Liver (tissue), 9 donors: ENCODE data around the gene GP1BB. TPM values are rescaled to one million over a fixed set of nuclear protein-coding genes. Genes with fewer than 3 reads are reported as not detected.

ENCODE experiments used
- DNase-seq: peaks from one replicate; pipeline ENCODE4 v3.0.0-alpha.2; 2017; ENCODE audit warnings: low spot score
- H3K27ac ChIP-seq, 2 donors: one replicate each; pipeline ENCODE4 v1.7.0; 2013; ENCODE audit warnings: inconsistent platforms in 2 of 2, low read length in 2 of 2, control low read depth in 1 of 2, low read depth in 1 of 2, mild to moderate bottlenecking in 1 of 2
- H3K27me3 ChIP-seq, 4 donors: one replicate each; pipeline versions ENCODE4 v1.6.1 to v1.7.0; 2013; ENCODE audit warnings: low read length in 3 of 4, inconsistent platforms in 1 of 4, mild to moderate bottlenecking in 1 of 4, moderate library complexity in 1 of 4; ENCODE audit not compliant: control insufficient read depth in 4 of 4, insufficient read depth in 4 of 4
- H3K36me3 ChIP-seq, 4 donors: one replicate each; pipeline versions ENCODE4 v1.6.1 to v1.7.0; 2013; ENCODE audit warnings: low read length in 3 of 4, mild to moderate bottlenecking in 3 of 4, low read depth in 1 of 4, moderate library complexity in 1 of 4; ENCODE audit not compliant: control insufficient read depth in 4 of 4, insufficient read depth in 3 of 4
- H3K4me1 ChIP-seq, 4 donors: one replicate each; pipeline versions ENCODE4 v1.6.1 to v1.7.0; 2013; ENCODE audit warnings: low read length in 3 of 4, mild to moderate bottlenecking in 3 of 4, moderate library complexity in 1 of 4; ENCODE audit not compliant: control insufficient read depth in 4 of 4, insufficient read depth in 4 of 4
- H3K4me3 ChIP-seq, 3 donors: one replicate each; pipeline versions ENCODE4 v1.6.1 to v1.7.0; 2013; ENCODE audit warnings: low read length in 3 of 3, control low read depth in 1 of 3, low read depth in 1 of 3, mild to moderate bottlenecking in 1 of 3
- H3K9ac ChIP-seq, 2 donors: one replicate each; pipeline ENCODE4 v1.7.0; 2013; ENCODE audit warnings: low read length in 2 of 2, mild to moderate bottlenecking in 2 of 2, moderate library complexity in 2 of 2, control low read depth in 1 of 2, low read depth in 1 of 2
- H3K9me3 ChIP-seq, 4 donors: one replicate each; pipeline versions ENCODE4 v1.6.1 to v1.7.0; 2013; ENCODE audit warnings: low read length in 3 of 4; ENCODE audit not compliant: control insufficient read depth in 4 of 4
- EGR1 ChIP-seq, 2 donors: IDR thresholded peaks; 2 replicates each; pipeline ENCODE4 v1.6.1; 2016 to 2018; ENCODE audit warnings: antibody characterized with exemption in 2 of 2, low read depth in 2 of 2
- FOXA2 ChIP-seq: IDR thresholded peaks from 2 replicates; pipeline ENCODE4 v1.6.1; 2016; ENCODE audit warnings: antibody characterized with exemption
- GABPA ChIP-seq, 2 donors: IDR thresholded peaks in 1 of 2; conservative IDR thresholded peaks in 1 of 2; 2 replicates each; pipeline ENCODE4 v1.6.1; 2016; ENCODE audit warnings: antibody characterized with exemption in 2 of 2, mild to moderate bottlenecking in 1 of 2, moderate library complexity in 1 of 2
- HNF4A ChIP-seq, 2 donors: conservative IDR thresholded peaks; 2 replicates each; pipeline ENCODE4 v1.6.1; 2016; ENCODE audit warnings: antibody characterized with exemption in 2 of 2, mild to moderate bottlenecking in 2 of 2
- JUND ChIP-seq, 2 donors: IDR thresholded peaks; 2 replicates each; pipeline ENCODE4 v1.6.1; 2016; ENCODE audit warnings: antibody characterized with exemption in 2 of 2
- NR2F2 ChIP-seq: IDR thresholded peaks from 2 replicates; pipeline ENCODE4 v1.6.1; 2016; ENCODE audit warnings: antibody characterized with exemption
- RAD21 ChIP-seq, 2 donors: IDR thresholded peaks; 2 replicates each; pipeline ENCODE4 v1.6.1; 2016; ENCODE audit warnings: antibody characterized with exemption in 2 of 2, mild to moderate bottlenecking in 2 of 2
- SP1 ChIP-seq: IDR thresholded peaks from 2 replicates; pipeline ENCODE4 v1.6.1; 2018; ENCODE audit warnings: antibody characterized with exemption, mild to moderate bottlenecking
- YY1 ChIP-seq: IDR thresholded peaks from 2 replicates; pipeline ENCODE4 v1.6.1; 2016; ENCODE audit warnings: antibody characterized with exemption, mild to moderate bottlenecking
- WGBS: extraction: QIAGEN DNeasy Blood & Tissue Kit; methylation state at CpG from one replicate; pipeline ENCODE4 v1.1.7; 2013; 5-methylcytosine and 5-hydroxymethylcytosine counted together
- polyA plus RNA-seq, 2 donors: library from polyadenylated mRNA; stranded (reverse) in 1 of 2; unstranded in 1 of 2; fragments of 200-250 nt in 1 of 2; fragments of >200 nt in 1 of 2; fragmentation: Nextera tagmentation in 1 of 2; extraction: Ambion mirVana in 1 of 2; gene quantifications; one replicate each; pipeline versions ENCODE4 v1.2.1 to v1.2.3, GENCODE V29; 2013 to 2015
- total RNA-seq, 2 donors: library from RNA; depleted of rRNA; stranded (reverse); fragments of >200 nt; gene quantifications; one replicate each; pipeline ENCODE4 v1.2.3, GENCODE V29; 2014
- TF ChIP-seq, protein P1 (sequence below): IDR thresholded peaks from 2 replicates; pipeline ENCODE4 v1.6.1; 2016; ENCODE audit warnings: antibody characterized with exemption
- TF ChIP-seq, protein P2 (sequence below): IDR thresholded peaks from 2 replicates; pipeline ENCODE4 v1.6.1; 2016; ENCODE audit warnings: antibody characterized with exemption, mild to moderate bottlenecking
- TF ChIP-seq, protein P3 (sequence below): IDR thresholded peaks from 2 replicates; pipeline ENCODE4 v1.6.1; 2016; ENCODE audit warnings: antibody characterized with exemption
- TF ChIP-seq, protein P4 (sequence below): fragments of 150-350 bp; IDR thresholded peaks from 2 replicates; pipeline ENCODE4 v1.5.1; 2017; ENCODE audit warnings: improper control_type of control experiment, low read depth, low read length; ENCODE audit not compliant: missing input control
- TF ChIP-seq, protein P5 (sequence below): IDR thresholded peaks from 2 replicates; pipeline ENCODE4 v1.6.1; 2016; ENCODE audit warnings: antibody characterized with exemption
- donor health status: healthy.
- donor health status: healthy.
- donor health status: healthy.
- donor health status: healthy.
- donor health status: healthy.

Gene GP1BB
- total and polyA plus RNA-seq, 4 donors, result 0.38 to 5.7 (median 0.51) TPM; not detected in 1

DNA sequence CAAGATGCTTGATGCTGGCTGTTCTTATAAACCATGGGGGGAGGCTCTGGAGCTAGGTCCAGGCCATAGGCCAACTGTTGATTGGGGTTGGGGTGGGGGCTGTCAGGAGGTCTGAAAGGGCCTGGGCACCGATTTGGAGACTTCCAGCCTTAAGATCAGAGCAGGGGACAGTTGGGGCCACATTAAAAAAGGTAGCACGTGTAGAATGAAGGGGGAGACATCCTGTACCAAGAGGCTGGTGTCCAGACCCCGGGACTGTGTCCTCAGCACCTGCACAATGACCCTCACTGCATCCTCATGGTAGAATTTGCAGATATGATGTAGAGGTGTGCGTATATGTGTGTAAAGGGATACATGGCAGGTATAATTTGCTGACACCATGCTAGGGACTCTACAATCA is 24.8 kb downstream of the GP1BB start:
- Histone ChIP-seq H3K4me1 (no peaks in the 10 kb centered on the region), H3K36me3 (no peaks in the 10 kb centered on the region), H3K27me3 (peaks cover 0 to 2% (median 2%) of the 10 kb centered on the region in 4 donors), H3K27ac (no peak overlapping the region), H3K4me3 (no peak overlapping the region), H3K9me3 (no peaks in the 10 kb centered on the region), H3K9ac (no peak overlapping the region)
- no peak for DNase-seq
- 73% methylated on average over 4 of the region's 4 CpGs for WGBS
- TF ChIP-seq RAD21 (IDR thresholded peaks at IDR 0.05) (no peak), YY1 (no peak)

DNA sequence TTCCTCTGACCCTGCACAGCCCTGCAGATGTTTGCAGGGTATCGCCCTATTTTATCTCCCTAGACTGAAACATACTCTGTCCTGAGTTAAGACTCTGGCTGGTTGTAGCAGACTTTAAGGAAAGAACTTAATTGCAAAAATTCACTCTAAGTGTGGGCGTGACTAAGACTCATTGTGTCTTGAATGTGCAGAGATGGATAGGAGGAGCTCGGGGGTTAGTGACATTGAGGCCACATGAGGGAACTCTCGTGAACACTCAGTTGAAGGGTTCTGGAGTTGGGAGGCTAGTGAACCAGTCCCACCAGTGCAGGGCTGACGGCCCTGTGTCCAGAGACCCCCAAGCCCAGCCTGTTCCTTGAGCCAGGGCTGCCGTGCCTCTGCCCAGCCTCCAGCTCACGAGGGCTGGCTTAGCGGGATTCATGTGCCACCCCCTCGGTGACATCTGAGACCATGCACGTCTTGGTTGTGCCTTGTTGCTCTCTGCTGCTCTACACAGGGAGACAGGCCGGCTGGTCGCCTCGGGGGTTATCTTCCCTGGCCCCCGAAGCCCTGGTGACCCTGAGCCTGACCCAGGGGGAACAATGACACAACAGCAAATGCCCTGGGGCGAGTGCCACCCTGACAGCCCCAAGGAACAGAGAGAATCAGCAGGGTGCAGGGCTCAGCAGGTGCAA is 25.8 kb downstream of the GP1BB start:
- H3K9me3 ChIP-seq, result no peaks in the 10 kb centered on the region
- DNase-seq, result no peak
- WGBS, result 63% methylated on average over 15 of the region's 15 CpGs
- H3K36me3 ChIP-seq, result no peaks in the 10 kb centered on the region
- TF ChIP-seq, protein P1, sequence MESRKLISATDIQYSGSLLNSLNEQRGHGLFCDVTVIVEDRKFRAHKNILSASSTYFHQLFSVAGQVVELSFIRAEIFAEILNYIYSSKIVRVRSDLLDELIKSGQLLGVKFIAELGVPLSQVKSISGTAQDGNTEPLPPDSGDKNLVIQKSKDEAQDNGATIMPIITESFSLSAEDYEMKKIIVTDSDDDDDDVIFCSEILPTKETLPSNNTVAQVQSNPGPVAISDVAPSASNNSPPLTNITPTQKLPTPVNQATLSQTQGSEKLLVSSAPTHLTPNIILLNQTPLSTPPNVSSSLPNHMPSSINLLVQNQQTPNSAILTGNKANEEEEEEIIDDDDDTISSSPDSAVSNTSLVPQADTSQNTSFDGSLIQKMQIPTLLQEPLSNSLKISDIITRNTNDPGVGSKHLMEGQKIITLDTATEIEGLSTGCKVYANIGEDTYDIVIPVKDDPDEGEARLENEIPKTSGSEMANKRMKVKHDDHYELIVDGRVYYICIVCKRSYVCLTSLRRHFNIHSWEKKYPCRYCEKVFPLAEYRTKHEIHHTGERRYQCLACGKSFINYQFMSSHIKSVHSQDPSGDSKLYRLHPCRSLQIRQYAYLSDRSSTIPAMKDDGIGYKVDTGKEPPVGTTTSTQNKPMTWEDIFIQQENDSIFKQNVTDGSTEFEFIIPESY, result no peak
- no peak overlapping the region for H3K27ac ChIP-seq
- H3K4me1 ChIP-seq, result no peaks in the 10 kb centered on the region
- no peak overlapping the region for H3K4me3 ChIP-seq
- no peak overlapping the region for H3K9ac ChIP-seq
- H3K27me3 ChIP-seq, result peaks cover 0 to 2% (median 2%) of the 10 kb centered on the region in 4 donors

DNA sequence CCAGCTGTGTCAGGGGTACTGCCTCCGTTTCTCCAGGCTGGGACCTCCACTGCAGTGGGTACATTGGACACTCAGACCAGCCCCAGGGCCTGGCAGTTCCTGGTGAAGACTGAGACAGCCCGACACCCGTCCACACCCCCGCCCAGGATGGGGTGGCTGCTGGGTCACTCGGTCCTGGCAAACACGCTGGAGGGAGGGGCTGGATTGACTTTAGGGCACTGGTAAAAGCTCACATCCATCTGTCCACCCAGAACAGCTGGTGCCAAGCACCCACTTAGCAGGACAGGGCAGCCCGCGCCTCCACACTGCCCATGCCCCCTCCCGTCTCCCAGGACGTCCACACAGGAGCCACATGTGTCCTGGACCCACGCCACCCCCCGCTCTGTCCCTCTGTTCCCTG is 26.5 kb downstream of the GP1BB start:
- TF ChIP-seq, protein P2, sequence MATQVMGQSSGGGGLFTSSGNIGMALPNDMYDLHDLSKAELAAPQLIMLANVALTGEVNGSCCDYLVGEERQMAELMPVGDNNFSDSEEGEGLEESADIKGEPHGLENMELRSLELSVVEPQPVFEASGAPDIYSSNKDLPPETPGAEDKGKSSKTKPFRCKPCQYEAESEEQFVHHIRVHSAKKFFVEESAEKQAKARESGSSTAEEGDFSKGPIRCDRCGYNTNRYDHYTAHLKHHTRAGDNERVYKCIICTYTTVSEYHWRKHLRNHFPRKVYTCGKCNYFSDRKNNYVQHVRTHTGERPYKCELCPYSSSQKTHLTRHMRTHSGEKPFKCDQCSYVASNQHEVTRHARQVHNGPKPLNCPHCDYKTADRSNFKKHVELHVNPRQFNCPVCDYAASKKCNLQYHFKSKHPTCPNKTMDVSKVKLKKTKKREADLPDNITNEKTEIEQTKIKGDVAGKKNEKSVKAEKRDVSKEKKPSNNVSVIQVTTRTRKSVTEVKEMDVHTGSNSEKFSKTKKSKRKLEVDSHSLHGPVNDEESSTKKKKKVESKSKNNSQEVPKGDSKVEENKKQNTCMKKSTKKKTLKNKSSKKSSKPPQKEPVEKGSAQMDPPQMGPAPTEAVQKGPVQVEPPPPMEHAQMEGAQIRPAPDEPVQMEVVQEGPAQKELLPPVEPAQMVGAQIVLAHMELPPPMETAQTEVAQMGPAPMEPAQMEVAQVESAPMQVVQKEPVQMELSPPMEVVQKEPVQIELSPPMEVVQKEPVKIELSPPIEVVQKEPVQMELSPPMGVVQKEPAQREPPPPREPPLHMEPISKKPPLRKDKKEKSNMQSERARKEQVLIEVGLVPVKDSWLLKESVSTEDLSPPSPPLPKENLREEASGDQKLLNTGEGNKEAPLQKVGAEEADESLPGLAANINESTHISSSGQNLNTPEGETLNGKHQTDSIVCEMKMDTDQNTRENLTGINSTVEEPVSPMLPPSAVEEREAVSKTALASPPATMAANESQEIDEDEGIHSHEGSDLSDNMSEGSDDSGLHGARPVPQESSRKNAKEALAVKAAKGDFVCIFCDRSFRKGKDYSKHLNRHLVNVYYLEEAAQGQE, result no peak
- TF ChIP-seq, protein P1, result no peak
- no peak for TF ChIP-seq JUND (IDR thresholded peaks at IDR 0.05)
- TF ChIP-seq FOXA2, result no peak
- TF ChIP-seq, protein P3, sequence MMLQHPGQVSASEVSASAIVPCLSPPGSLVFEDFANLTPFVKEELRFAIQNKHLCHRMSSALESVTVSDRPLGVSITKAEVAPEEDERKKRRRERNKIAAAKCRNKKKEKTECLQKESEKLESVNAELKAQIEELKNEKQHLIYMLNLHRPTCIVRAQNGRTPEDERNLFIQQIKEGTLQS, result no peak
- TF ChIP-seq, protein P4, sequence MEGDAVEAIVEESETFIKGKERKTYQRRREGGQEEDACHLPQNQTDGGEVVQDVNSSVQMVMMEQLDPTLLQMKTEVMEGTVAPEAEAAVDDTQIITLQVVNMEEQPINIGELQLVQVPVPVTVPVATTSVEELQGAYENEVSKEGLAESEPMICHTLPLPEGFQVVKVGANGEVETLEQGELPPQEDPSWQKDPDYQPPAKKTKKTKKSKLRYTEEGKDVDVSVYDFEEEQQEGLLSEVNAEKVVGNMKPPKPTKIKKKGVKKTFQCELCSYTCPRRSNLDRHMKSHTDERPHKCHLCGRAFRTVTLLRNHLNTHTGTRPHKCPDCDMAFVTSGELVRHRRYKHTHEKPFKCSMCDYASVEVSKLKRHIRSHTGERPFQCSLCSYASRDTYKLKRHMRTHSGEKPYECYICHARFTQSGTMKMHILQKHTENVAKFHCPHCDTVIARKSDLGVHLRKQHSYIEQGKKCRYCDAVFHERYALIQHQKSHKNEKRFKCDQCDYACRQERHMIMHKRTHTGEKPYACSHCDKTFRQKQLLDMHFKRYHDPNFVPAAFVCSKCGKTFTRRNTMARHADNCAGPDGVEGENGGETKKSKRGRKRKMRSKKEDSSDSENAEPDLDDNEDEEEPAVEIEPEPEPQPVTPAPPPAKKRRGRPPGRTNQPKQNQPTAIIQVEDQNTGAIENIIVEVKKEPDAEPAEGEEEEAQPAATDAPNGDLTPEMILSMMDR, result no peak
- TF ChIP-seq EGR1 (IDR thresholded peaks at IDR 0.05; ENCODE audit: low read depth in 2 of 2), result no peak
- no peak for TF ChIP-seq NR2F2
- TF ChIP-seq YY1, result no peak
- TF ChIP-seq HNF4A (conservative IDR thresholded peaks at IDR 0.05), result no peak
- TF ChIP-seq RAD21 (IDR thresholded peaks at IDR 0.05), result no peak
- no peak for TF ChIP-seq SP1
- TF ChIP-seq GABPA (IDR thresholded peaks at IDR 0.05 in 1 of 2, conservative IDR thresholded peaks at IDR 0.05 in 1 of 2), result no peak
- TF ChIP-seq, protein P5, sequence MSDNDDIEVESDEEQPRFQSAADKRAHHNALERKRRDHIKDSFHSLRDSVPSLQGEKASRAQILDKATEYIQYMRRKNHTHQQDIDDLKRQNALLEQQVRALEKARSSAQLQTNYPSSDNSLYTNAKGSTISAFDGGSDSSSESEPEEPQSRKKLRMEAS, result no peak
- H3K4me3 ChIP-seq, result no peak overlapping the region
- no peak overlapping the region for H3K27ac ChIP-seq
- H3K9ac ChIP-seq, result no peak overlapping the region
- peaks cover 0 to 8% (median 4%) of the 10 kb centered on the region in 4 donors for H3K27me3 ChIP-seq
- H3K9me3 ChIP-seq, result no peaks in the 10 kb centered on the region
- WGBS, result 76% methylated on average over 12 of the region's 12 CpGs
- no peaks in the 10 kb centered on the region for H3K36me3 ChIP-seq
- H3K4me1 ChIP-seq, result no peaks in the 10 kb centered on the region
- DNase-seq, result no peak
